Vagina (tissue), 2 donors: Measurements from ENCODE around the gene ANAPC15.

Experiments used
- POLR2A ChIP-seq, 2 donors: fragments of 450-650 bp; IDR thresholded peaks; one replicate each; pipeline ENCODE4 v1.6.1; 2017; ENCODE audit warnings: antibody characterized with exemption in 2 of 2, mild to moderate bottlenecking in 2 of 2, moderate library complexity in 2 of 2
- POLR2AphosphoS5 ChIP-seq, 2 donors: sonication (generic); formaldehyde crosslinking; IDR thresholded peaks; one replicate each; pipeline ENCODE4 v1.9.0; 2017; ENCODE audit warnings: antibody characterized with exemption in 2 of 2, mild to moderate bottlenecking in 2 of 2, low read depth in 1 of 2; ENCODE audit not compliant: insufficient read depth in 1 of 2
- TF ChIP-seq, protein P1 (sequence below), 3 experiments: fragments of 450-650 bp in 2 of 3; fragments of 200-600 bp in 1 of 3; sonication (generic) in 1 of 3; IDR thresholded peaks; one replicate each; pipeline ENCODE4 v1.5.1; 2017 to 2019; ENCODE audit warnings: antibody characterized with exemption in 3 of 3, mild to moderate bottlenecking in 2 of 3, moderate library complexity in 2 of 3

DNA sequence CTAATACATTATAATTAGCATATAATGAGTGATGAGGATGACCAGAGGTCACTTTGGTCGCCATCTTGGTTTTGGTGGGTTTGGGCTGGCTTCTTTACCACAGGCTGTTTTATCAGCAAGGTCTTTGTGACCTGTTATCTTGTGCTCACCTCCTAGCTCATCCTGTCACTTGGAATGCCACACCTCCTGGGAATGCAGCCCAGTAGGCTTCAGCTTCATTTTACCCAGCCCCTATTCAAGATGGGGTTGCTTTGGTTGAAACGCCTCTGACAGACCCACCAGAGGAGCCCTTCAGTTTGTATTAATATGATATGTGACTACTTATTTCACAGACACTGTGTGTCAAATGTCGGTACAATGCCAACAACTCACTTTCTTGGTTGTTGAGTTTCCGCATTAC, 43.3 kb upstream of the ANAPC15 start:
- TF ChIP-seq POLR2A (IDR thresholded peaks at IDR 0.05), result no peak
- TF ChIP-seq, protein P1, sequence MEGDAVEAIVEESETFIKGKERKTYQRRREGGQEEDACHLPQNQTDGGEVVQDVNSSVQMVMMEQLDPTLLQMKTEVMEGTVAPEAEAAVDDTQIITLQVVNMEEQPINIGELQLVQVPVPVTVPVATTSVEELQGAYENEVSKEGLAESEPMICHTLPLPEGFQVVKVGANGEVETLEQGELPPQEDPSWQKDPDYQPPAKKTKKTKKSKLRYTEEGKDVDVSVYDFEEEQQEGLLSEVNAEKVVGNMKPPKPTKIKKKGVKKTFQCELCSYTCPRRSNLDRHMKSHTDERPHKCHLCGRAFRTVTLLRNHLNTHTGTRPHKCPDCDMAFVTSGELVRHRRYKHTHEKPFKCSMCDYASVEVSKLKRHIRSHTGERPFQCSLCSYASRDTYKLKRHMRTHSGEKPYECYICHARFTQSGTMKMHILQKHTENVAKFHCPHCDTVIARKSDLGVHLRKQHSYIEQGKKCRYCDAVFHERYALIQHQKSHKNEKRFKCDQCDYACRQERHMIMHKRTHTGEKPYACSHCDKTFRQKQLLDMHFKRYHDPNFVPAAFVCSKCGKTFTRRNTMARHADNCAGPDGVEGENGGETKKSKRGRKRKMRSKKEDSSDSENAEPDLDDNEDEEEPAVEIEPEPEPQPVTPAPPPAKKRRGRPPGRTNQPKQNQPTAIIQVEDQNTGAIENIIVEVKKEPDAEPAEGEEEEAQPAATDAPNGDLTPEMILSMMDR (IDR thresholded peaks at IDR 0.05), result no peak
- no peak for TF ChIP-seq POLR2AphosphoS5 (IDR thresholded peaks at IDR 0.05; ENCODE audit: insufficient read depth in 1 of 2, low read depth in 1 of 2)
